Stimulated activated naive B cell treated with anti-CD40 and anti-IgM and Interleukin-4, amounts not matched to agents 10 μg/mL and 1 μg/mL and 100 μg/mL, for 72 hours (primary cell): ENCODE results near the gene ZNF768.

Experiments
- ATAC-seq, 2 donors: fragments of 150-1000 bp; cut with Tn5 transposase; replicated peaks; 2 replicates each; pipeline ENCODE4 v1.10.0; 2021; ENCODE audit warnings: moderate library complexity in 1 of 2
- DNase-seq: peaks from one replicate; pipeline ENCODE4 v3.0.0; 2021
- H3K27ac Mint-ChIP-seq: one replicate; pipeline ENCODE4 v1.8.0; 2022; ENCODE audit warnings: mild to moderate bottlenecking, mixed read lengths
- H3K27me3 Mint-ChIP-seq, 2 donors: one replicate each; pipeline ENCODE4 v1.8.0; 2022; ENCODE audit warnings: mixed read lengths in 2 of 2
- H3K36me3 Mint-ChIP-seq, 2 donors: one replicate each; pipeline ENCODE4 v1.8.0; 2022; ENCODE audit warnings: mixed read lengths in 2 of 2, mild to moderate bottlenecking in 1 of 2
- H3K4me1 Mint-ChIP-seq, 2 donors: one replicate each; pipeline ENCODE4 v1.8.0; 2022; ENCODE audit warnings: mixed read lengths in 2 of 2, mild to moderate bottlenecking in 1 of 2
- H3K4me3 Mint-ChIP-seq, 2 donors: one replicate each; pipeline ENCODE4 v1.8.0; 2022; ENCODE audit warnings: mild to moderate bottlenecking in 2 of 2, mixed read lengths in 2 of 2, moderate library complexity in 1 of 2
- H3K9me3 Mint-ChIP-seq, 2 donors: one replicate each; pipeline ENCODE4 v1.8.0; 2022; ENCODE audit warnings: mixed read lengths in 2 of 2, mild to moderate bottlenecking in 1 of 2

The ZNF768 gene

DNA sequence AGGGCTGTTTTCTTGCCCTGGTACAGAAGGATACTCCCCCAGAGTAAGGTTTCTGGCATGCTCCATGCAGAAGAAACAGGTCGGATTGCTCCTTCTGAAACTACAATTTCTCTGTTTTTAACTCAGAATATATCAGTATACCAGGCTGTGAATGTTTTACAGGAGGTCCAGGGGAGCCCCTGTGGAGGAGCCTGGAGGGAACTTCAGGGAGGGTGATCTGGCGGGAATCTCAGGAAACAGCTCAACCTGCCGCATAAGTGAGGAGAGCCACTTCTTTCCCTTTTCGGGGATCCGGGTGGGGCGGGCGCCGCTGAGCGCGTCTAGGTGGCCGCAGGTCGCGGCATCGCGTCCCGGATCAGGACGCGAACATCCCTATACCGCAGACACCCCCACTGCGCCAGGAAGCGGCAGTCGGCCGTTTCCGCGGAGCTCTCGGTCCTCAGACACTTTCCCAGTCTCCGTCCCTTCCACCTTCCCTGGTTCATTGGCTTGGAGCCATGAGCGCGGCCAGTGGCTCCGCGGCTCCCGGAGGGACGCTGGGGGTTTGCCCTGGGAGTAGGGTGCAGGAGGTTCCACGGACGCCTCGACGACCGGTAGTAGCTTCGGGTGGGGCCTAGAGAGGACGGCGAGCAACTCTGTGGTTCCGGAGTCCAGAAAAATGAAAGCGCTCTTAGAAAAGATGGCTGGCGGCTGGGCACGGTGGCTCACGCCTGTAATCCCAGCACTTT lies 34.9 kb upstream of the ZNF768 start:
- Mint-ChIP-seq H3K27ac (peak overlapping the region; percentile 99), H3K4me1 (peaks cover 14 to 38% of the 10 kb centered on the region in 2 donors), H3K9me3 (peaks cover 0 to 2% of the 10 kb centered on the region in 2 donors), H3K4me3 (peak overlapping the region; percentile 92 to 95), H3K27me3 (no peaks in the 10 kb centered on the region), H3K36me3 (peaks cover 2 to 5% of the 10 kb centered on the region in 2 donors)
- peak; percentile 40 for DNase-seq
- peak in 1 of 2 donors; percentile 6 for ATAC-seq

GRCh38 chr16:30559690-30560089 lies 33.3 kb upstream of the ZNF768 start:
- Mint-ChIP-seq H3K27me3 (no peaks in the 10 kb centered on the region), H3K27ac (no peak overlapping the region), H3K4me1 (peaks cover 18 to 44% of the 10 kb centered on the region in 2 donors), H3K36me3 (peaks cover 6 to 12% of the 10 kb centered on the region in 2 donors), H3K9me3 (peaks cover 0 to 2% of the 10 kb centered on the region in 2 donors), H3K4me3 (peak overlapping the region in 1 of 2 donors; percentile 60)
- ATAC-seq (no peak), DNase-seq (no peak)

- DNase-seq: no peak
- no peak for ATAC-seq
- no peaks in the 10 kb centered on the region for H3K27me3 Mint-ChIP-seq
- H3K27ac Mint-ChIP-seq: peak overlapping the region; percentile 96
- peaks cover 0 to 2% of the 10 kb centered on the region in 2 donors for H3K9me3 Mint-ChIP-seq
- peaks cover 13 to 19% of the 10 kb centered on the region in 2 donors for H3K36me3 Mint-ChIP-seq
- peaks cover 22 to 50% of the 10 kb centered on the region in 2 donors for H3K4me1 Mint-ChIP-seq
- peak overlapping the region; percentile 90 to 95 for H3K4me3 Mint-ChIP-seq
Observed at GRCh38 chr16:30558789-30559377, 32.5 kb upstream of the ZNF768 start.

DNA sequence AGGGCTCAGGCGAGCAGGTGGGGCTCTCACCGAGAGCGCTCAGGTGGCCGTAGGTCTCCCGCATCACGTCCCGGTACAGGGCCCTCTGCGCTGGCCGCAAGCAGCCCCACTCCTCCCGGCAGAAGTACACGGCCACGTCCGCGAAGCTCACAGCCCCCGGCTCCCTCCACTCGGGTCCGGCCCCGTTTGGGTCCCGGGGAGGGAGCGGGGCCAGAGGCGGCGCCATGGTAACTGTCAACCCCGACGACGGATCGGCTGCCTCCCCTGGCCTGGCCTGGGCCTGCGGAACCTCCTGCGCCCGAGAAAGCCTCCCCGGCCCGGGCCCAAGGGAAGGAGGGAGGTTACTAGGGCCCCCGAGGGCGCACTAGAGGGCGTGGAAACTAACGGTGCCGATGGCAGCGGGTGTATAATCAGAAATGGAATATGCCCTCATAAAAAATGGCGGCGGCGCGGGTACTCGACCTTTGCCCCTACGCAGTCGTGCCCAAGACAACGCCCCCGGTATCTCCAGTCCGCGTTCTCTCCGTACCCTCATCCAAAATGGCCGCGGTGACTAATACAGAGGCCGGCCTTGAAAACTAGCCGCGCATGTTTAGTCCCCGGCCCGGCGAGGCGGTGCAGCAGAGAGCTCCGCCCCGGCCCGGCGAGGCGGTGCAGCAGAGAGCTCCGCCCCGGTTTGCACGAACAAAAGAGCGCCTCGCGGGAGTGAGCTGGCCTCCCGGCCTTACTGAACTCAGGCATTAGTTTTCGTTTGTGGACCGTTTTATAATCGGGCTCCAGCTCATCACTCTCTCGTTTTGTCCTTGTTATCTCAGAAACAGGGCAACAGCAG lies 31.8 kb upstream of the ZNF768 start, which contains the start of gene ZNF764:
Gene ZNF764, minus strand, starts transcription at position 418 of the 832 bp plus-strand sequence. Its CDS starts 192 bp downstream, at position 226.
- Mint-ChIP-seq H3K27me3 (no peaks in the 10 kb centered on the region), H3K4me1 (peaks cover 25 to 57% of the 10 kb centered on the region in 2 donors), H3K4me3 (peak within 1 kb of the TSS; percentile 90 to 95), H3K36me3 (peaks cover 20 to 26% of the 10 kb centered on the region in 2 donors), H3K9me3 (peaks cover 0 to 2% of the 10 kb centered on the region in 2 donors), H3K27ac (peak within 1 kb of the TSS; percentile 96)
- peak; percentile 94 for ATAC-seq
- DNase-seq: peak; percentile 98

GRCh38 chr16:30557707-30557956 lies 31.3 kb upstream of the ZNF768 start:
- Mint-ChIP-seq H3K4me1 (peaks cover 28 to 63% of the 10 kb centered on the region in 2 donors), H3K9me3 (peaks cover 0 to 2% of the 10 kb centered on the region in 2 donors)

DNA sequence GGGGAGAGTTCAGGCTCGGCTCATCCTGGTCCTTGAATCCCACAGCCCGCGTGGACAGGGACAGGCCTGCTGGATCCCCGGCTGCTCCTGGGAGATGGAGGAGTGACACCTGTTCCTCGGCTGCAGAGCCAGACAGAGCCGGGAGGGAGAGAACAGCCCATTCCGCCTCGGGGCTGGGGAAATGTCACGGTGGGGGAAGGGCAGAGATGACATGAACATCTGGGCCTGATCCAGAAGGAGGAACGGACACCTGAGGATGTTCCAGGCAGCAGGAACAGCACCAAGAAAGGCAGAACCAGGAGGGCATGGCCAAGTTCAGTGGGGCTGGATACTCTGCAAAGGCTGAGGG lies 29.7 kb upstream of the ZNF768 start:
- no peak for ATAC-seq
- H3K4me1 Mint-ChIP-seq: peaks cover 32 to 67% of the 10 kb centered on the region in 2 donors
- H3K27me3 Mint-ChIP-seq: no peaks in the 10 kb centered on the region
- peak overlapping the region; percentile 81 for H3K27ac Mint-ChIP-seq
- peaks cover 30 to 33% of the 10 kb centered on the region in 2 donors for H3K36me3 Mint-ChIP-seq
- no peak for DNase-seq
- H3K9me3 Mint-ChIP-seq: peaks cover 0 to 2% of the 10 kb centered on the region in 2 donors
- peak overlapping the region; percentile 59 to 71 for H3K4me3 Mint-ChIP-seq

More at GRCh38 chr16:30557707-30557956, 31.3 kb upstream of the ZNF768 start:
- H3K27me3 Mint-ChIP-seq: no peaks in the 10 kb centered on the region
- no peak for DNase-seq
- H3K27ac Mint-ChIP-seq: peak overlapping the region; percentile 96
- peaks cover 25 to 26% of the 10 kb centered on the region in 2 donors for H3K36me3 Mint-ChIP-seq
- ATAC-seq: peak in 1 of 2 donors; percentile 0
- H3K4me3 Mint-ChIP-seq: peak overlapping the region; percentile 90 to 95

- ATAC-seq (no peak), DNase-seq (no peak)
- peaks cover 30 to 33% of the 10 kb centered on the region in 2 donors for H3K36me3 Mint-ChIP-seq
- H3K9me3 Mint-ChIP-seq: peaks cover 0 to 2% of the 10 kb centered on the region in 2 donors
- H3K4me3 Mint-ChIP-seq: peak overlapping the region; percentile 59 to 71
- H3K4me1 Mint-ChIP-seq: peaks cover 30 to 66% of the 10 kb centered on the region in 2 donors
- H3K27ac Mint-ChIP-seq: peak overlapping the region; percentile 81
- H3K27me3 Mint-ChIP-seq: no peaks in the 10 kb centered on the region
Observed at GRCh38 chr16:30555315-30556124, 29.2 kb upstream of the ZNF768 start.

DNA sequence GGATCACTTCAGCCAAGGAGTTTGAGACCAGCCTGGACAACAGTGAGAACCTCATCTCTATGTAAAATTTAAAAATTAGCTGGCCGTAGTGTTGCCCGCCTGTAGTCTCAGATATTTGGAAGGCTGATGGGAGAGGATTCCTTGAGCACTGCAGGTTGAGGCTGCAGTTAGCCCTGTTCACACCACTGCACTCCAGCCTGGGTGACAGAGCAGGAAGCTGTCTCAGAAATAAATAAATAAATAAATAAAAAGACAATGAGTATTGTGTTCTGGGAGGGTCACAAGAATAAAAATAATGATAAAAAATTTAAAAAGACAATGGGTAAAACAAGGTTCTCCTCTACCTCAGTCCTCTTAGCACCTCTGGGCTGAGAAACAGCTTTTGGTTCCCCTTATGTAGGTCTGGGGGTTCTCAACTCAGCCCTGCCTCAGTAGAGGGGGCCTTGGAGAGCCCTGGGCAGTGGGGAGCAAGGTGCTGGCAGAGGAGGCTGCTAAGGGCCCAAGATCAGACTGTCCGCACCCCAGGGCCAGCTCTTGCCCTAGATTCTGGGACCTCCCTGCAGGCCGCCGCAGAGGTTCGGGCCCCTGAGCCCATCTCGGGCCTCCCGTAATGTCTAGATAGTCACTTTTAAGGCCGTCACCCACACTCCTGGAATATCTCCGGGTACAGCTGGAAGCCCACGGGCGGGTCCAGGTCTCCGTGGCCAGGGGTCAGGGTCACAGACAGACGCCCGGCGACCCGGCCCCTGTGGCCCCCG lies 28.4 kb upstream of the ZNF768 start:
- peaks cover 30 to 33% of the 10 kb centered on the region in 2 donors for H3K36me3 Mint-ChIP-seq
- ATAC-seq (no peak), DNase-seq (no peak)
- no peak overlapping the region for H3K4me3 Mint-ChIP-seq
- peaks cover 0 to 2% of the 10 kb centered on the region in 2 donors for H3K9me3 Mint-ChIP-seq
- peaks cover 30 to 65% of the 10 kb centered on the region in 2 donors for H3K4me1 Mint-ChIP-seq
- peak overlapping the region; percentile 14 for H3K27ac Mint-ChIP-seq
- H3K27me3 Mint-ChIP-seq: no peaks in the 10 kb centered on the region

GRCh38 chr16:30553393-30553899 lies 27.1 kb upstream of the ZNF768 start:
- Mint-ChIP-seq H3K27ac (peak overlapping the region; percentile 59), H3K27me3 (no peaks in the 10 kb centered on the region), H3K9me3 (no peaks in the 10 kb centered on the region), H3K4me1 (peaks cover 23 to 59% of the 10 kb centered on the region in 2 donors), H3K4me3 (no peak overlapping the region), H3K36me3 (peaks cover 29 to 33% of the 10 kb centered on the region in 2 donors)
- DNase-seq: no peak
- ATAC-seq: no peak

GRCh38 chr16:30552956-30553355 lies 26.6 kb upstream of the ZNF768 start:
- Mint-ChIP-seq H3K27ac (peak overlapping the region; percentile 71), H3K27me3 (no peaks in the 10 kb centered on the region), H3K9me3 (no peaks in the 10 kb centered on the region), H3K4me1 (peaks cover 23 to 63% of the 10 kb centered on the region in 2 donors), H3K36me3 (peaks cover 31 to 35% of the 10 kb centered on the region in 2 donors), H3K4me3 (no peak overlapping the region)
- DNase-seq (no peak), ATAC-seq (no peak)

DNA sequence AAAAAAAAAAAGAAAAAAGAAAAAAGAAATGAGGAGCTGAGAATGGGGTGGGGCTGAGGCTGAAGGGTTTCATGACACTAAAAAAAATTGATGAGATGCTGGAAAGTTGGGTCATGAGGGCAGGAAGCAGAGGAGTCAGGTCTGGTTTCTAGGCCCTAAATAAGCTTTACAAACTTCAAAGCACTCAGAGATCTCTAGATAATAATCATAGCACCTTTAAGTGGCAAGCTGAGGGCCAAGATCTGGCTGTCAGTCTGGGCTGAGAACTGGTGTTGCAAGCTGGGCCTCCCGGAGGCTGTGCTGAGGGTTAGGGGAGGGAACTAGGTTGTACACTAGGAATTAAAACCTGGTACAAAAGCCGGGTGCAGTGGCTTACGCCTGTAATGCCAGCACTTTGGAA lies 25.4 kb upstream of the ZNF768 start:
- ATAC-seq (peak; percentile 67 to 75), DNase-seq (no peak)
- Mint-ChIP-seq H3K9me3 (no peaks in the 10 kb centered on the region), H3K4me1 (peaks cover 23 to 60% of the 10 kb centered on the region in 2 donors), H3K36me3 (peaks cover 35 to 39% of the 10 kb centered on the region in 2 donors), H3K27me3 (no peaks in the 10 kb centered on the region), H3K4me3 (peak overlapping the region in 1 of 2 donors; percentile 47), H3K27ac (peak overlapping the region; percentile 85)

GRCh38 chr16:30548416-30549253 lies 22.3 kb upstream of the ZNF768 start:
- Mint-ChIP-seq H3K36me3 (peaks cover 18 to 24% of the 10 kb centered on the region in 2 donors), H3K27ac (no peak overlapping the region), H3K27me3 (no peaks in the 10 kb centered on the region), H3K4me1 (peaks cover 19 to 51% of the 10 kb centered on the region in 2 donors), H3K4me3 (no peak overlapping the region), H3K9me3 (no peaks in the 10 kb centered on the region)
- DNase-seq: no peak
- no peak for ATAC-seq
